SJCRH30 (cell line): Measurements from ENCODE around the gene RIPPLY2. TPM values are rescaled to one million over a fixed set of nuclear protein-coding genes. Genes with fewer than 3 reads are reported as not detected.

Experiments used
- DNase-seq, 2 experiments: peaks; one replicate each; pipeline ENCODE4 v3.0.0-alpha.2; 2015 to 2020
- H3K27ac ChIP-seq: fragments of 250-450 bp; sonication (Bioruptor Pico); 2 replicates; pipeline ENCODE4 v1.5.1; 2020; ENCODE audit warnings: mild to moderate bottlenecking, moderate library complexity
- H3K27me3 ChIP-seq: fragments of 250-450 bp; sonication (Bioruptor Pico); 2 replicates; pipeline ENCODE4 v1.5.1; 2020; ENCODE audit warnings: mild to moderate bottlenecking, moderate library complexity
- H3K36me3 ChIP-seq: fragments of 250-450 bp; sonication (Bioruptor Pico); 2 replicates; pipeline ENCODE4 v1.5.1; 2020; ENCODE audit warnings: mild to moderate bottlenecking, moderate library complexity
- H3K4me1 ChIP-seq: fragments of 250-450 bp; sonication (Bioruptor Pico); 2 replicates; pipeline ENCODE4 v1.5.1; 2020; ENCODE audit warnings: mild to moderate bottlenecking, moderate library complexity
- H3K4me3 ChIP-seq: fragments of 250-450 bp; sonication (Bioruptor Pico); 2 replicates; pipeline ENCODE4 v1.5.1; 2020; ENCODE audit warnings: mild to moderate bottlenecking, moderate library complexity
- H3K9me3 ChIP-seq: fragments of 250-450 bp; sonication (Bioruptor Pico); replicated peaks from 2 replicates; pipeline ENCODE4 v1.5.1; 2020; ENCODE audit warnings: mild to moderate bottlenecking, moderate library complexity
- total RNA-seq: library from RNA; depleted of rRNA; stranded (reverse); fragments of >200 nt; shearing (Covaris generic); gene quantifications from 2 replicates; pipeline ENCODE4 v1.2.3, GENCODE V29; 2014

Gene RIPPLY2
- total RNA-seq, 1 experiment from 2014 or later: 0.06 TPM

DNA sequence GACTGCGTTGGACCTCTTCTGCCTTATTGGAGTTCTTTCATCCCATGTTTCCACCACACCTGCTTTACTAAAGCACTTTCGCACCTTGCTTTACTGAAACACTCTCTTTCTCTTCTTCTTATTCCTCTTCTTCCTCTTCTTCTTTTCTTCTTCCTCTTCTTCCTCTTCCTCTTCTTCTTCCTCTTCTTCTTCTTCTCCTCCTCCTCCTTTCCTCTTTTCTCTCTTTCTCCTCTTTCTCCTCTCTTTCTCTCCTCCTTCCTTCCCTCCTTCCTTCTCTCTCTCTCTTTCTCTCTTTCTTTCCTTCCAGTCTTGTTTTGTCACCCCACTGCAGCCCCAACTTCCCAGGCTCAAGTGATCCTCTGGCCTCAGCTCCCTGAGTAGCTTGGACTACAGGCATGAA is 4.0 kb upstream of the RIPPLY2 start:
- DNase-seq: no peak

GRCh38 chr6:83849610-83850009 is 3.5 kb upstream of the RIPPLY2 start:
- peaks cover 8% of the 10 kb centered on the region; the same call in 1 of the 2 replicates for H3K27me3 ChIP-seq
- H3K27ac ChIP-seq: no peak overlapping the region
- no peaks in the 10 kb centered on the region for H3K9me3 ChIP-seq
- H3K4me1 ChIP-seq: no peaks in the 10 kb centered on the region
- H3K4me3 ChIP-seq: no peak overlapping the region
- no peak for DNase-seq
- H3K36me3 ChIP-seq: no peaks in the 10 kb centered on the region

More for the DNA sequence above, 4.0 kb upstream of the RIPPLY2 start:
- H3K9me3 ChIP-seq: no peaks in the 10 kb centered on the region
- H3K36me3 ChIP-seq: no peaks in the 10 kb centered on the region
- no peaks in the 10 kb centered on the region for H3K4me1 ChIP-seq
- H3K4me3 ChIP-seq: no peak overlapping the region
- H3K27ac ChIP-seq: no peak overlapping the region
- H3K27me3 ChIP-seq: peaks cover 8% of the 10 kb centered on the region; the same call in 1 of the 2 replicates

- Histone ChIP-seq H3K9me3 (no peaks in the 10 kb centered on the region), H3K36me3 (no peaks in the 10 kb centered on the region), H3K4me3 (peak overlapping the region; percentile 53), H3K27ac (no peak overlapping the region), H3K4me1 (no peaks in the 10 kb centered on the region), H3K27me3 (peaks cover 8% of the 10 kb centered on the region; the same call in 1 of the 2 replicates)
- DNase-seq: no peak
Observed at GRCh38 chr6:83852528-83853177, 507 bp upstream of the RIPPLY2 start.

GRCh38 chr6:83854001-83854501 is 891 bp downstream of the RIPPLY2 start:
- Histone ChIP-seq H3K4me3 (peak overlapping the region; percentile 53), H3K27ac (no peak overlapping the region)

GRCh38 chr6:83854766-83855165 is 1.6 kb downstream of the RIPPLY2 start:
- Histone ChIP-seq H3K4me1 (no peaks in the 10 kb centered on the region), H3K4me3 (no peak overlapping the region), H3K9me3 (no peaks in the 10 kb centered on the region), H3K36me3 (no peaks in the 10 kb centered on the region), H3K27me3 (peaks cover 8% of the 10 kb centered on the region; the same call in 1 of the 2 replicates), H3K27ac (no peak overlapping the region)
- no peak for DNase-seq

More at GRCh38 chr6:83854001-83854501, 891 bp downstream of the RIPPLY2 start:
- DNase-seq: no peak
- no peaks in the 10 kb centered on the region for H3K4me1 ChIP-seq
- no peaks in the 10 kb centered on the region for H3K9me3 ChIP-seq
- H3K36me3 ChIP-seq: no peaks in the 10 kb centered on the region
- peaks cover 8% of the 10 kb centered on the region; the same call in 1 of the 2 replicates for H3K27me3 ChIP-seq

DNA sequence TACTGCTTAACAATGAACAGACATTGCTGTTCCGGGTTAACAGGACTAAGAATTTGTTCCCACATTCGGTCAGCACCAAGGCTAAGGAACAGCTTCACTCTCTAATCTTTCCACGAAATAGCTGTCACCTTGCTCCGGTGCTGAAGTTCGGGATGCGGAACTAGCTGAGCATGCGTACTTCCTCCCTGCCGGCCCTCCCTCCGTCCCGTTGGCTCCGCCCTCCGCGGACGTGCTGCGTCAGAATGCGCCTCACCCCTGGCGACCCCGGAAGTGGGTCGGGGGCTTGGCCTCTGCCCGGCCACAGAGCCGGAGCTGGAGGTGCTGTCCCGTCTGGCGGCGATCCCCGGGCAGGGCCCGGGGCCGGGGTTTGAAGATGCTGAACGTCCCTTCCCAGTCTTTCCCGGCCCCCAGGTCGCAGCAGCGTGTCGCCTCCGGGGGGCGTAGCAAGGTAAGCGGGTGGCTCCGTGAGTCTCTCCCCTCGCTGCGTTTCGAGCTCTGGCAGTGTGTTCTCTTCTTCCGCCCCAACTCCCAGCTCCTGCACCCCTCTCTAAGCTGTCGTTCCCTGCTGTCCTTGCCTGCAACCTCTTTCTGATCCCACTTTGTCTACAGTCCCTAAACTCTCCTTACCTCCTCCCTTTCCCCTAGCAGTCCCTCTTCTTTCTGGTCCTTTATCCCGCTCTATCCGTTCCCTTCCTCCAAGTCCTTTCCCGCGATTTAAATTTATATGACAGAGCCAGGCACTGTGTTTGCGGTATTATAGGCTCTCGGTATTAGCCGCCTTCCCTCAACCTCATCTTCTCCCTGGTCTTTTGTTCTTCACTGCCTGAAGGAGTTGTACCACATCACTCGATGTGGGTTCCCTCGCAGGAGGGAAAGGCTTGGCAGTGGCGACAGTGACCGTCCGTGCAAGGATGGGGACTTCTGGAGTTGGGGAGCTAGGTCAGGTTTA is 6.5 kb downstream of the RIPPLY2 start, which contains the start of gene CYB5R4:
Gene CYB5R4, plus strand, starts transcription at position 280 of the 949 bp plus-strand sequence. Its CDS starts 94 bp downstream, at position 374.
- peak within 1 kb of the TSS; percentile 52 for H3K27ac ChIP-seq
- H3K9me3 ChIP-seq: no peaks in the 10 kb centered on the region
- no peaks in the 10 kb centered on the region; the same call in 1 of the 2 replicates for H3K4me1 ChIP-seq
- H3K36me3 ChIP-seq: no peaks in the 10 kb centered on the region
- no peaks in the 10 kb centered on the region for H3K27me3 ChIP-seq
- H3K4me3 ChIP-seq: peak within 1 kb of the TSS; percentile 94
- peak; percentile 95 to 96 for DNase-seq

DNA sequence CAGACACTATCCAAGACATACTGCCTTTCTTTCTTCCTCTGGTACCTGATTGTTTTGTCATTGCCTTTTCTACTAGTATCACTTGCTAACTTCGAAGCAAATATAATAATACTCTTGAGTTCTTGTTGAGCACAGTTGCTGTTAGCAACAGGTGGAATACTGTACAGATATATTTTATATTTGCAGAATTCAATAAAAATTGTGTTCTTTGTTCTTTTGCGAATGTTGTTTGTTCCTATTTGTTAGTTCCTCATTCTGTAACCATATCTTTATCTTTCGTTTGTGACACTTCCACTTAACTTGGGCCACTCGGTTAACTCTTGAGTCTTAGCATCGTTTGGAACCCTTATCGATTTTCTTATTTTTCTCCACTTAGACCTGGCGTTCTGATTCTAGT is 7.2 kb downstream of the RIPPLY2 start:
- Histone ChIP-seq H3K27ac (no peak overlapping the region), H3K27me3 (no peaks in the 10 kb centered on the region)

GRCh38 chr6:83860782-83861495 is 7.8 kb downstream of the RIPPLY2 start:
- Histone ChIP-seq H3K27me3 (no peaks in the 10 kb centered on the region), H3K4me3 (no peak overlapping the region; the same call in 1 of the 2 replicates)

More for the DNA sequence above, 7.2 kb downstream of the RIPPLY2 start:
- peaks cover under 1% of the 10 kb centered on the region; the same call in 1 of the 2 replicates for H3K36me3 ChIP-seq
- no peaks in the 10 kb centered on the region; the same call in 1 of the 2 replicates for H3K4me1 ChIP-seq
- H3K9me3 ChIP-seq: no peaks in the 10 kb centered on the region
- DNase-seq: no peak
- peak overlapping the region; percentile 94 for H3K4me3 ChIP-seq

DNA sequence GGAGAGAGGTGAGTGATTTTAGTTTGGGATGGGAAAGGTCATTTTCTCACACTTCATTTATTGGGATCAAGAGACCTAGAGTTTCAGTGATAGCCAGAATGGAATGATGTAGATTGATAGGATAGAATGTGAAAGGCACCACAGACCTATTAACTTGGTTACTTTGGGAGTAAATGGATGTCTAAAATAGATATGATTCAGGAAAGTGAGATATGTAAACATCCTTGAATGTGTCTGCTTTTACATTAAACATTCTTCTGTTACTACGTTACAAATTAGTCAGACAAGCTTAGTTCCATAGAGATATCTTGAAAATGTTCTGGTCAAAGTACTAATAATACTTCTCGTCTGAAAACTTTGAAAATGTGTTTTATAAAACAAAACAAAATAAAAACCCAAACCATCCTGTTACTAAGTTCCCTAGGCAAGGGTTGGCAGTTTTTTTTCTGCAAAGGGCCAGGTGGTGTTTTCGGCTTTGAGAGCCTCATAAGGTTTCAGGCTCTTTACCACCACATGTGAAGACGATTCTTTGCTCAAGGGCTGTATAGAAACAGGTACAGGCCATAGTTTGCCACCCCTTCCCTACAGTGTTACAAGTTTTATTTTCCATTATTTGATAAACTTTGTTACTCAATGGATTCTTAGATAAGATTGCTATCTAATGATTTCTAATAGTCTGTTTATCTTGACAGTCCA is 9.8 kb downstream of the RIPPLY2 start:
- no peaks in the 10 kb centered on the region for H3K27me3 ChIP-seq
- H3K9me3 ChIP-seq: 0 out of 2 replicates have a peak, but pooled peaks cover 3% of the 10 kb centered on the region
- no peak overlapping the region for H3K27ac ChIP-seq
- no peak for DNase-seq
- H3K36me3 ChIP-seq: peaks cover 12% of the 10 kb centered on the region
- H3K4me3 ChIP-seq: no peak overlapping the region
- peaks cover 3% of the 10 kb centered on the region; the same call in 1 of the 2 replicates for H3K4me1 ChIP-seq

More at GRCh38 chr6:83860782-83861495, 7.8 kb downstream of the RIPPLY2 start:
- no peak for DNase-seq
- no peaks in the 10 kb centered on the region for H3K9me3 ChIP-seq
- peaks cover 3% of the 10 kb centered on the region; the same call in 1 of the 2 replicates for H3K4me1 ChIP-seq
- peaks cover 3% of the 10 kb centered on the region; the same call in 1 of the 2 replicates for H3K36me3 ChIP-seq
- no peak overlapping the region for H3K27ac ChIP-seq

DNA sequence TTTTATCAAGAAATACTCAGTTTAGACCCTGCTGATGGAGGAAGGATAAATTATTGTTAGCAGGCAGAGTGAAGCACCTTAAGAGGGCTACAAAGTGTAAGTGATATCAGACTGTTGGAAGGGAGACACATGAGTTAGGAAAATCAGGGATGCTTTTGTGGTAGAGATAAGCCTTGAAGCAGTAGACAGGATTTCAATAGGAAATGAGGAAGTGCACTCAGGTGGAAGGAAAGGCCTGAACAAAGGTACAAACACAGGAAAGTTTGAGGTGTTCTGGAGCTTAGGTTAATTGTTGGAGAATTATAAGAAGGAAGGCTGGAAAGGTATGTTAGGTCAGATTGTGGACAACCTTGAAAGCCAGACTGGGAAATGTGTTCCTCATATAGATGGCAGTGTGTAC is 13.9 kb downstream of the RIPPLY2 start:
- no peak overlapping the region for H3K4me3 ChIP-seq
- H3K27me3 ChIP-seq: no peaks in the 10 kb centered on the region
- H3K27ac ChIP-seq: no peak overlapping the region
- H3K9me3 ChIP-seq: 0 out of 2 replicates have a peak, but pooled peaks cover 3% of the 10 kb centered on the region
- 0 out of 2 replicates have a peak, but pooled peaks cover 3% of the 10 kb centered on the region for H3K4me1 ChIP-seq
- DNase-seq: no peak
- peaks cover 12% of the 10 kb centered on the region for H3K36me3 ChIP-seq

DNA sequence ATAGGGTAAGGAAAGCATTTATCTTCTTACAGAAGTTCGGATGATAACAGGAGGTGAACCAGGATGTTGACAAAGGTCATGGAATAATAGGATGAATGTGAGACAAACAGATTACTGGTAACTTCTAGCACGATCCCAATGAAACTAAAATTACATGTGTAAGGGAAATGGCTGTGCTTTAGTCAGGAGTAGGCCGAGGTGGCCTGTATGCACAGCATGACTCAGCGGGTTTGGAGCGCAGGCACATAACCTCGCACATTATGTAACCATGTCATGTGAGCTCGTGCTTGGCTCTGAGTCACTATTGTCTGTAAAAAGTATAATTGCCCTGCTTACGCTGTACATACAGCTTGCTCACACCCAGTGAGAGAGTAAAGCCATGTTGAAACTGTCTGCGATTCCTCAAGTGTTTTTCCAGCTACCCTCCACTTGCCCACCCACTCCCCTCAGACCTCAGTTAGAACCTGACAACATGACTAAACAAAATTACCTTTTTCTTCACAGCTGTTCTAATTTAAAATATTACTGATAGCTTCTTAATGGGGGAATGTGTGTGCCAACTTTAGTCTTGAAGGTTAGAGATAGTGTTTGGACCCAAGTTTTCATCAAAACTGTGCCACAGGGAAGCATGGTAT is 14.5 kb downstream of the RIPPLY2 start:
- peak; percentile 23 to 46 for DNase-seq
- Histone ChIP-seq H3K4me1 (0 out of 2 replicates have a peak, but pooled peaks cover 3% of the 10 kb centered on the region), H3K4me3 (no peak overlapping the region), H3K9me3 (0 out of 2 replicates have a peak, but pooled peaks cover 3% of the 10 kb centered on the region), H3K36me3 (peaks cover 12% of the 10 kb centered on the region), H3K27me3 (no peaks in the 10 kb centered on the region), H3K27ac (no peak overlapping the region)

DNA sequence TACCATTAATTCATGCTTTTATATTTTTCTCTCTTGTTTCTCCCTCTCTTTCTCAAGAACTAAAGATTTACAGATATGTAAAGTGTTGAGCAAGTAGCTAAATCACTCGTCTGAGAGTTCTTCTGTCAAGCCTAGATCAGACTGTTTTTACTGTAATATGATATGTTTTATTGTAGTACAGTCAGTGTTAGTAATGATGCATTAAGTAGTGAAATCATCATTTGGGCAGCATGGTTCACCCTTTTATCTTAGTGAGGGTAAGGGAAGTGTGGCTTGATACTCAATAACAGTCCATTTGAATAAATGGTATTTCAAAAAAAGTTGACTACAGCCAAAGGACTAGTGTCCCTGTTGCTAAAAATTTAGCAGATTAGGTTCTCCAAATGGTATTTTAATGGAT is 15.5 kb downstream of the RIPPLY2 start:
- no peak for DNase-seq
- Histone ChIP-seq H3K4me1 (0 out of 2 replicates have a peak, but pooled peaks cover 3% of the 10 kb centered on the region), H3K4me3 (no peak overlapping the region), H3K36me3 (peaks cover 12% of the 10 kb centered on the region), H3K9me3 (0 out of 2 replicates have a peak, but pooled peaks cover 3% of the 10 kb centered on the region), H3K27ac (no peak overlapping the region), H3K27me3 (no peaks in the 10 kb centered on the region)

DNA sequence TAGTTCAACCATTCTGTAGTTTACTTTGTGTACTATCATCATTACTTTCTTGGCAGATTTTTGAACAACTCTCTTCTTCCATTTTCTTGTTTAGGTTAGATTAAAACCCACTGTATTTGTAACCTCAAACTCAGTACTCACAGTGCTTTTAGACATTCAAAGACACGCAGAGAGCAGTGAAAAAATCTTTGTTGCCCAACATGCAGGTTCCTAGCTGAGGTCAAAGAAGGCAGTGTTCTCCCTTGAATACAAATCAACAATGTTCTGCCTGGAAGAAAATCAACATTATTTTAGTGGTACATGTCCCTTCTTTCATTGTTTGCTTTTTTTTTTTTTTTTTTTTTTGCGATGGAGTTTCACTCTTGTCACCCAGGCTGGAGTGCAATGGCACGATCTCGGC is 17.5 kb downstream of the RIPPLY2 start:
- H3K36me3 ChIP-seq: peaks cover 10% of the 10 kb centered on the region
- H3K27ac ChIP-seq: no peak overlapping the region
- no peak overlapping the region for H3K4me3 ChIP-seq
- H3K27me3 ChIP-seq: no peaks in the 10 kb centered on the region
- H3K4me1 ChIP-seq: 0 out of 2 replicates have a peak, but pooled peaks cover 1% of the 10 kb centered on the region
- H3K9me3 ChIP-seq: 0 out of 2 replicates have a peak, but pooled peaks cover 3% of the 10 kb centered on the region
- no peak for DNase-seq
